ENCODE results near the gene UBQLN3.

UBQLN3 gene

GRCh38 chr11:5489576-5490357 lies 20.0 kb downstream of the UBQLN3 start:
- TF ChIP-seq CTCF (IDR thresholded peaks at IDR 0.05; ENCODE audit: low read depth, low read length) = no peak

DNA sequence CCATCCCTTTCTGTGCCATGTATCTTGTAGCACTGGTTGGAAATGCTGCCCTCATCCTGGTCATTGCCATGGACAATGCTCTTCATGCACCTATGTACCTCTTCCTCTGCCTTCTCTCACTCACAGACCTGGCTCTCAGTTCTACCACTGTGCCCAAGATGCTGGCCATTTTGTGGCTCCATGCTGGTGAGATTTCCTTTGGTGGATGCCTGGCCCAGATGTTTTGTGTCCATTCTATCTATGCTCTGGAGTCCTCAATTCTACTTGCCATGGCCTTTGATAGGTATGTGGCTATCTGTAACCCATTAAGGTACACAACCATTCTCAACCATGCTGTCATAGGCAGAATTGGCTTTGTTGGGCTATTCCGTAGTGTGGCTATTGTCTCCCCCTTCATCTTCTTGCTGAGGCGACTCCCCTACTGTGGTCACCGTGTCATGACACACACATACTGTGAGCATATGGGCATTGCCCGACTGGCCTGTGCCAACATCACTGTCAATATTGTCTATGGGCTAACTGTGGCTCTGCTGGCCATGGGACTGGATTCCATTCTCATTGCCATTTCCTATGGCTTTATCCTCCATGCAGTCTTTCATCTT lies 20.9 kb downstream of the UBQLN3 start:
- TF ChIP-seq CTCF (IDR thresholded peaks at IDR 0.05; ENCODE audit: low read depth, low read length) = no peak
- H3K4me3 ChIP-seq (ENCODE audit: low read depth, low read length) = no peak overlapping the region

More at GRCh38 chr11:5489576-5490357, 20.0 kb downstream of the UBQLN3 start:
- H3K4me3 ChIP-seq (ENCODE audit: low read depth, low read length) = no peak overlapping the region

DNA sequence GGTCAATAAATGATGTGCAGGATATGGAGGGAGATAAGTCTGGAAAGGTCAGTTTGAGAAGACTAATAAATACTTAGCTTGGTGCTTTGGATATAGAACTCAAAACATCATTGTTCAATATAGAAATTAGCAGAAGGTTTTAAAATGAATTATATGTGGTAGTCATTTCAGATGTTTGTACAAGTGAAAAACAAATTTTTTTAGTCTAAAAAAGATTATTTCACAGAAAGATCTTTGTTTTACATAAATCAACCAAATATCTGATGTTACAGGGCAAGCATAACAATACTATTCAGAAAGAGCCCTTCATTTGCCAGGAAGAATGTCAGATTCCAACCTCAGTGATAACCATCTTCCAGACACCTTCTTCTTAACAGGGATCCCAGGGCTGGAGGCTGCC lies 21.4 kb downstream of the UBQLN3 start, which contains the start of gene OR52D1:
Gene OR52D1, plus strand, starts transcription at position 301 of the 400 bp plus-strand sequence. Its CDS starts 22 bp downstream, at position 323.
- H3K4me3 ChIP-seq (ENCODE audit: low read depth, low read length) = no peak within 1 kb of the TSS
- no peak for TF ChIP-seq CTCF (IDR thresholded peaks at IDR 0.05; ENCODE audit: low read depth, low read length)

DNA sequence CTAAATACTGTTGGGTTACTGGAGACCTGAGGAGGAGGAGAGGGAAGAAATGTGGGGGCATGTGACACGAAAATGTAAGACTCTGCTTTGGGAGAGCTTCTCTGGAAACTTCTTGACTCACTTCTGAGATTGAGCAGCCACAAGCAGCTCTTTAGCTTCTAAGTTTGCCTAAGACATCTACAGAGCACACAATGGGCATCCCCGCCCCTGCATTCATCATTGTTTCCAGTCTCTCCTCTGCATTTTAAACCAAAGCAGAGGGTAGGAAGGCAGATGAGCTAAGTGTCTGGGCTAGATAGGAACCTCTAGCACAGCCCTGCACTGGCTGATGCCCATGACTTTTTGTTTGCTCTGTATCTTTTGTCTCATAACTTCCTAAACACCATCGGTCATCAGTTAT lies 23.3 kb downstream of the UBQLN3 start:
- no peak overlapping the region for H3K4me3 ChIP-seq (ENCODE audit: low read depth, low read length)
- TF ChIP-seq CTCF (IDR thresholded peaks at IDR 0.05; ENCODE audit: low read depth, low read length) = no peak

DNA sequence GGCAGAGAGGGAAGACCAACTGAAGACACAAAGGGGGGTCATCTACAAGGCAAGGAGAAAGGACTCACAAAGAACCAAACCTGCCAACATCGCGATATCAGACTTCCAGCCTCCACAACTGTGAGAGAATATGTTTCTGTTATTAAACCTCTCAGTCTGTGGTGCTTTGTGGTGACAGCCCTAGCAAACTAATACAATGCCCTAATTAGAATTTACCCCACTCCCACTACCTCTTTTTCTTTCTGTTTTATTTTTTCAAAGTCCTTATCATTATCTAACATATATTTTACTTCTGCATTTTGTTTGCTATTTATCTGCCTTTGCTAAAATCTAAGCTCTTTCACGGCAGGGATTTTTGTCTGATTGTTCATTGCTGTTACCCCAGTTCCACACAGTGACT lies 23.8 kb downstream of the UBQLN3 start:
- no peak overlapping the region for H3K4me3 ChIP-seq (ENCODE audit: low read depth, low read length)
- no peak for TF ChIP-seq CTCF (IDR thresholded peaks at IDR 0.05; ENCODE audit: low read depth, low read length)

- no peak overlapping the region for H3K4me3 ChIP-seq (ENCODE audit: low read depth, low read length)
- peak; percentile 79 for TF ChIP-seq CTCF (IDR thresholded peaks at IDR 0.05; ENCODE audit: low read depth, low read length)
Measured at GRCh38 chr11:5476186-5476819, 33.5 kb downstream of the UBQLN3 start.

DNA sequence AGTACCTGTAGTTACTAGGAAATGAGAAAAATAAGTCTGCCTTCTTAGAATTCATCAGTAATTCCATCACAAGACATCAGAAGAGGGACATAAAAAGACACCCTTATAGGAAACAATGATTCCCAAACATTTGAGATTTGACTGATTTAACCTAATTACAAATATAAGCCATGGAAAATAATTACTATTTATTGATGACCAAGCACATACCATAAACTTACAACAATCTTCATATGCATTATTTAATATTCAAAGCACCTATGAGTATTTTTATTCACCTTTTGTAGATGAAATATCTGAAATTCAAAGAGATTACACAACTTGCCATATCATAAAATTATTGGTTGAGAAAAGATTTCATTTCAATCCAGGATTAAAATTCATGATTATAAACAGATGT lies 35.8 kb downstream of the UBQLN3 start:
- no peak overlapping the region for H3K4me3 ChIP-seq (ENCODE audit: low read depth, low read length)
- TF ChIP-seq CTCF (IDR thresholded peaks at IDR 0.05; ENCODE audit: low read depth, low read length) = no peak
